HG02610 (cell line): ENCODE measurements around the gene TRIM32.

Source experiments
- ATAC-seq: cut with Tn5 transposase; IDR thresholded peaks from one replicate; pipeline ENCODE4 v1.9.1; 2021; ENCODE audit warnings: mild to moderate bottlenecking, moderate library complexity; ENCODE audit not compliant: unreplicated experiment

The TRIM32 gene, protein sequence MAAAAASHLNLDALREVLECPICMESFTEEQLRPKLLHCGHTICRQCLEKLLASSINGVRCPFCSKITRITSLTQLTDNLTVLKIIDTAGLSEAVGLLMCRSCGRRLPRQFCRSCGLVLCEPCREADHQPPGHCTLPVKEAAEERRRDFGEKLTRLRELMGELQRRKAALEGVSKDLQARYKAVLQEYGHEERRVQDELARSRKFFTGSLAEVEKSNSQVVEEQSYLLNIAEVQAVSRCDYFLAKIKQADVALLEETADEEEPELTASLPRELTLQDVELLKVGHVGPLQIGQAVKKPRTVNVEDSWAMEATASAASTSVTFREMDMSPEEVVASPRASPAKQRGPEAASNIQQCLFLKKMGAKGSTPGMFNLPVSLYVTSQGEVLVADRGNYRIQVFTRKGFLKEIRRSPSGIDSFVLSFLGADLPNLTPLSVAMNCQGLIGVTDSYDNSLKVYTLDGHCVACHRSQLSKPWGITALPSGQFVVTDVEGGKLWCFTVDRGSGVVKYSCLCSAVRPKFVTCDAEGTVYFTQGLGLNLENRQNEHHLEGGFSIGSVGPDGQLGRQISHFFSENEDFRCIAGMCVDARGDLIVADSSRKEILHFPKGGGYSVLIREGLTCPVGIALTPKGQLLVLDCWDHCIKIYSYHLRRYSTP

GRCh38 chr9:116687074-116687753 is at the start of gene TRIM32:
Gene TRIM32, plus strand, starts transcription at chr9:116687305. Its CDS starts 10,438 bp downstream, at chr9:116697743.
- peak; percentile 100 for ATAC-seq

- ATAC-seq, result no peak
Measured at GRCh38 chr9:116639251-116639741, 47.8 kb upstream of the TRIM32 start.

- ATAC-seq, result no peak
Measured at GRCh38 chr9:116641292-116642059, 45.6 kb upstream of the TRIM32 start.

DNA sequence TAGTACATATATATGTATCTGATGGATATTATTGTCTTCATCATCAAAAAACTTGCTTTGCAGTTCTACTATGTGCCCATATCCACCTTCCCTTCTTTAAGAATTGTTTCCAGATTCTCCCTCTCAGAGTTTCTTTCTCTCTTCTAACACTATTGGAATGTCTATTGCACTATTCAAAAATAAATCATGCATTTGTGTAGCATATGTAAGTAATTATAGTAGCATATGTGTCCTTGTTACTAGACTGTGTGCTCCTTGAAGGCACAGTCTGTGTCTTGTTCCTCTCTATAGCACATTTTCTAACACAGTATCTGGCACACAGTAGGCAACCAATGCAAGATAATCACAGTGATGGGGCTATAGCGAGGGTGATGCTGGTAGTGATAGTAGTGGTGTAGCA is 43.4 kb upstream of the TRIM32 start:
- no peak for ATAC-seq

- ATAC-seq, result no peak
Measured at GRCh38 chr9:116644091-116644688, 42.9 kb upstream of the TRIM32 start.

- no peak for ATAC-seq
Measured at GRCh38 chr9:116646661-116647514, 40.2 kb upstream of the TRIM32 start.

- no peak for ATAC-seq
Measured at GRCh38 chr9:116647515-116647809, 39.6 kb upstream of the TRIM32 start.

DNA sequence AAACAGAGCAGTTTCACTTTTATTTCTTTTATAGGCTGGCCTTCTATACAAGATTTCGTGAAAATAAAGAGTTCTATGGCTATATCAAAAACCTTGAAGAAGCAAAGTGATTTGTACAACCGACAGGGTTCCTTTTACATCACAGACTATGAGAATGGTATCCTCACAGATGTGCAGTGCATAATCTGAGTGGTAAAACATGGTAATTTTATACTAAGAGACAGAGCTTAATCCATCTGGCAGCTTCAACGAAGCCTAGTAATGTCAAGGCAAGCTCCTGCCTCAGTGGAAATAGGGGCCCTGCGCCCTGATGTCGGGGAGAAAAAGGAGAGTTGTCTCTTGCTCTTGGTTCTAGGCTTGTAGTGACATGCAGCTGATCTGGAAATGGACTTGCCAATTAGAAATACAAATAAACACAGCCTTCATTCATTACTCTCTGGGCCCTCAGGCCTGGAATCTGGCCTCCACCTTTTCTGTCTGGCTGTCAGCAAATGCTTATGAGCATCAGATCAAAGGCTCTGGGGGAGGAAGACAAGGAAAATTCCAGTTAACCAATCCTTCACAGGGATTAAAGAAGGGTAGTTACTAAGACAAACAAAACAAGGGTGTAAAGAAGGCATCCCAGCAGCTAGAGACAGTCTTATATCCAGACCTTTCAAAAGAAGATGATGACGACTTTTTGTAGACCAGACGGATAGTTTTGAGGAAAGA is 33.6 kb upstream of the TRIM32 start:
- no peak for ATAC-seq

DNA sequence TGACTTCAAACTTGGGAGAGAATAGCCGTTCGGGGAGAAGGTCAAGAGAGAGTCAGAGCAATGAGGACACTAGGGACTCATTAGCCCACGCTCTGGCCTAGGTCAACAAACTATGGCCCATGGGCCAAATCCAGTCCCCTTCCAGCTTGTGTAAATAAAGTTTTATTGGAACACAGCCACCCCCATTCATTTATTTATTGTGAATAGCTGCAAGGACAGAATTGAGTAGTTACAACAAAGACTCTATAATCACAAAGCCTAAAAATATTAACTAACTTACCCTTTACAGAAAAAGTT is 33.1 kb upstream of the TRIM32 start:
- ATAC-seq, result no peak

GRCh38 chr9:116656501-116656971 is 30.6 kb upstream of the TRIM32 start:
- no peak for ATAC-seq

DNA sequence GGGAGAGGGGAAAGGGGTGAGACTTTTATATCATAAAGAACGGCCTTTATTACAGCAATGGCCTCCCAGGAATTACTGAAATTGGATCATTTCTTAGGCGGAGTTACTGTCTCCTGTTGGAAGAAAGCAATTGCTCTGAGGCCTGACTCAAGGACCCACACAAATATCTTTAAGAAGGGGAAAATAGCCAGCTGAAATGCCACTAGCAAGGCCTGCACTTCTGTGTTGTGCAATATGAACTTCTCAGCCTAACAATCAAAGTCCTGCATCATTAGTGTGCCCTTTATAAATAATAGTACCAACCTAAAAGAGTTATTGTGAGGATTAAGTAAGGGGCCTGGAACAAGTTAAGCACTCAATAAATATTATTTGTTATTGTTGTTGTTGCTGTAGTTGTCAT is 30.1 kb upstream of the TRIM32 start:
- ATAC-seq, result no peak

GRCh38 chr9:116658265-116658664 is 28.8 kb upstream of the TRIM32 start:
- no peak for ATAC-seq

GRCh38 chr9:116661037-116661954 is 25.8 kb upstream of the TRIM32 start:
- peak; percentile 82 for ATAC-seq

- no peak for ATAC-seq
Measured at GRCh38 chr9:116662646-116663310, 24.3 kb upstream of the TRIM32 start.

DNA sequence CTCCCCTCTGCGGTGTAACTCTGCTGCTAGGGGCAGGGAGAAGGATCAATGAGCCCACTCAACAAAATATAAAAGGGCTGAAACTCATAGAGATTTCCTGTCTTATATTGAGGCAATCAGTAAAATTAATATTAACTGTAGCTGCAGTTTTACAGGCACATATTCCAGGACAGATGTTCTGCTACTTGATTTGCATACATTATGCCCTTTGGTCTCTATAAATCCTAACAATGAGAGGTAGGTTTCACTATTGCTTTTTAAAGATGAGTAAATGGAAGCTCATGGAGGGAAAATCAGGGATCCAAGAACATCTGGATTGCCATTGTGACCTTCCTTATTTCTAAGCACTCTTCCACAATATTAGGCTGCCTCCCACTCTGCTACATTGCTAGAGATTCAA is 23.5 kb upstream of the TRIM32 start:
- ATAC-seq, result no peak

DNA sequence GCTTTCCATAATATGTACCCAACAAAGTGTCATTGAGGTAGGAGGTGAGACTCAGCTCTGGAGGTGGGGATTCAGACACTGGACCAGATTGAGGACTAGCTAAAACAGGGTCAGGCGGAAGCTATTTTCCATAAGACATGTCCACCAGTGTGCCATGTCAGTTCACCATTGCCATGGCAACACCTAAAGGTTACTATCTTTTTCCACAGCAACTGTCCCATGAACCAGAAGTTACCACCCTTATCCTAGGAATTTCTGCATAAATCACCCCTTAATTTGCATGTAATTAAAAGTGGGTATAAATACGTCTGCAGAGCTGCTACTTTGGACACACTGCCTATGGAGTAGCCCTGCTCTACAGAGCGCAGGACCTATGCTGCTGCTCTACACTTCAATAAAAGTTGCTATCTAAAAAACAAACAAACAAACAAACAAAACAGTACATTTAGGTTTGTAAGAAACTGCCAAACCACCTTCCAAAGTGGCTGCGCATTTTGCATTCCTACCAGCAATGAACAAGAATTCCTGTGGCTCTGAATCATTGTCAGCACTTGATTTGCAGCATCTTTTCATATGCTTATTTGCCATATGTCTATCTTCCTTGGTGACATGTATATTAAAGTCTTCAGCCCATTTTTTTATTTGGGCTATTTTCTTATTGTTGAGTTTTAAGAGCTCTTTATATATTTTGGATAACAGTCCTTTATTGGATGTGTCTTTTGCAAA is 18.0 kb upstream of the TRIM32 start:
- ATAC-seq, result no peak

DNA sequence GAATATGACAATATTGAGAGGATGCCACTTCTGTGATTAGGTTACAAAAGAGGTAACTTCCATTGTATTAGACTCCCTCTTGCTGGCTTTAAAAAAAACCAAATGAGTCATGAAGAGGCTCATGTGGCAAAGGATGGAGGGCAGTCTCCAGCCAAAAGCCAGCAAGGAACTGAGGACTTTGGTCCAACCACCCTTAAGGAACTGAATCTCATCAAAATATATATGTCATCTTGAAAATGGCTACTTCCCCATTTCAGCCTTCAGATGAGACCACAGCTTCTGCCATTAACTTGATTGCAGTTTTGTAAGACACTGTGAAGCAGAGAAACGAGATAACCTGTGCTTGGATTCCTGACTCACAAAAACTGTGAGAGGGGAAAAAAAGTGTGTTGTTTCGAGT is 15.5 kb upstream of the TRIM32 start:
- ATAC-seq, result peak; percentile 63
